Pulmonary artery endothelial cell (primary cell): Measurements from ENCODE around the gene FUCA1. TPM values are rescaled to one million over a fixed set of nuclear protein-coding genes. Genes with fewer than 3 reads are reported as not detected.
"Not testable (repeated sequence)": the region's sequence is repeated elsewhere in the genome, so short reads cannot be mapped to it uniquely, and the experiment has no call there.

Experiments
- DNase-seq: peaks from one replicate; pipeline ENCODE4 v3.0.0-alpha.2; 2011; ENCODE audit warnings: low read depth, low spot score
- total RNA-seq: library from RNA; depleted of rRNA; stranded (reverse); fragments of >200 nt; gene quantifications from 2 replicates; pipeline ENCODE4 v1.2.3, GENCODE V29; 2014

Gene FUCA1
- total RNA-seq, 1 donor from 2014 or later, result 11.9 TPM

DNA sequence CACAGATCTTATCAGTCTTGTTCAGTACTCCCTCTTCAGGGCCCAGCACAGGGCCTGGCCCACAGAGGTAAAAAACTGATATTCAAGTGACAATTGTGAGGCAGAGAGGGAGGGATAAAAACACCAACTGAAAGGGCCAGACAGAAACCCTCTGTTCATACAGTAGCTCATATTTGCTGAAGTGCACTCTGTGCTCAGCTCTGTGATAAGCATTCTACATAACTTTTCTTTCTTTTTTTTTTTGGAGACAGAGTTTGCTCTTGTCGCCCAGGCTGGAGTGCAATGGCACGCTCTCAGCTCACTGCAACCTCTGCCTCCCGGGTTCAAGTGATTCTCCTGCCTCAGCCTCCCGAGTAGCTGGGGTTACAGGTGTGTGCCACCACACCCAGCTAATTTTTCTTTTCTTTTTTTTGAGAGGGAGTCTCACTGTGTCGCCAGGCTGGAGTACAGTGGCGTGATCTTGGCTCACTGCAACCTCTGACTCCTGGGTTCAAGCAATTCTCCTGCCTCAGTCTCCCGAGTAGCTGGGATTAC is 65.2 kb downstream of the FUCA1 start:
- not testable (repeated sequence) for DNase-seq

DNA sequence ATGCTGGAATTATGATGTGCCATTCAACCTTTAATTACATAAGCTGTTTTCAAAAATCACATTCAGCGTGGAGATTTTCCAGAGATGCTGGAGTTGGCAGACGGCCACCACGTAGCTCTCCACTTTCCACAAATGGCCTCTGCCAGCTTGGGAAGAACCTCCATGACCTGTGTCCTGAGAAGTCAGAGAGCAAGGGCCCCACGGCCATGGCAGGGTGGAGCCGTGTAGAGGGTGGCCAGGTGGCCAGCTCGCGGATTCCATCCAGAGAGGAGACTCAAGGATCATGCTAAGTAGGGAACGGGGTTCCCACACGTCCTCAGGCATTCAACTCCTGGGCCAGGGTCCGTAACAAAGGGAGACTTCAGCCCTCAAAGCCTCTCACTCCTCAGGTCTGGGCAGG is 66.2 kb downstream of the FUCA1 start:
- no peak for DNase-seq

DNA sequence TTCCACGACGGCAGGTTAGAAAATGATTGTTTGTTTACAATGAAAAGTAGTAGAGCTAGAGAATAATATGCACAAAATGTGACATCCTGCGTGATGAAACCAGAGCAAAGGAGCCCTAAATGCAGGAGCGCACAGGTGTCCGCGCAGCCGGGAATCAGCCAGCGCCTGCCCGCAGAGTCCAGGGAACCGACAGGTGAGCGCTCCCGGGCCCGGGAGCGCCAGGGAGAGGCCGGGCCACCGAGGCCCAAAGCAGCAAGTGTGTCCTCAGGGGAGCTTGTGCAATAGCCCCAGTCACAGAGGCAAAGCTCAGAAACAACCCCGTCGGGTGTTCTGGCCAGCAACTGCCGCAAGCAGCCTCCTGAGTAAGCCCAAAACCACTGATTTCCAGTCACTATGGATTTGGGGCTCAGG is 66.7 kb downstream of the FUCA1 start:
- DNase-seq, result no peak

DNA sequence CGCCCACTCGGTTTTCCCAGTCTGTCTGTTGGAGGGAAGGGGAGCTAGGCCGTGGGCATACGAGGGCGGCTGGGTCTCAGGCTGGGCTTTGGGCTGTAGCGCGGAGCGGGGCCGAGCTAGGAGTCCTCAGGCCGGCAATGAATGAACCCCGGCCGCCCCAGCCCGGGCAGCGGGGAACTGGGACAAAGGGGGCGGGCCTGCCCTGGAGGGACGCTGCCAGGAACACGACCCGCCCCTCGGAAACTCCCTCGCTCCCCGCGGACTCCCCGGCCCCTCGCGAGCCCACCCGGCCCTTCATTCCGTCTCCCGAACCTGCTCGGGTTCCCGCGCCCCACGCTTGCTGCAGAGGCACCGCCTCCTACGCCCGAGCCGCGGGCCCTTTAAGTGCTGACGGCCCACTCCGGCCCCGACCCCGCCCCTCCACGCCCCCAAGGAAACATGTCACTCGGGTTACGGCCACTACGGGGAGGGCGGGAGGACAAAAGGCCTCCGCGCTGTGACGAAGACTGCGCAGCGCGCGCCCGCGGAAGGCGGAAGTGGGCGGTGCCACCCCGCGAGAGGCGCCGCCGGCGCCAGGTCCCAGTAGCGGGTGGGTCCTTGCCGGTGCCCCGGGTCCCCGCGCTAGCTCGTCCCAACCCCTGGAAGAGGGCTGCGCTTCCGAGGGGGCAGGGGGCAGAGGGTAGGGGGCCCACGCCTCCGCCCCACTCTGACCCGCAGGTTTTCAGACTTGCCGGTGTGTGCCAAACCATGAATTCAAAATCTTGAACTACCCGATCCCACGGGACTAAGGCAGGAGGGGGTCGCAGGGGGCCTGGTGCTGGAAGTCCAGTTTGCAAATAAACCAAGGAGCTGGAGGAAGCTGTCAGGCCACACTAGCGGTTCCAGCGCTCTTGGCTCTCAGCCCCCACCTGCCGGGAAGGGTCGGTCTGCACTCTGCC is 67.4 kb downstream of the FUCA1 start, which contains the start of gene GALE:
Gene GALE, minus strand, starts transcription at position 355 of the 938 bp plus-strand sequence. CDS start 1,747 bp downstream, outside the sequence.
- DNase-seq, result peak; percentile 84

DNA sequence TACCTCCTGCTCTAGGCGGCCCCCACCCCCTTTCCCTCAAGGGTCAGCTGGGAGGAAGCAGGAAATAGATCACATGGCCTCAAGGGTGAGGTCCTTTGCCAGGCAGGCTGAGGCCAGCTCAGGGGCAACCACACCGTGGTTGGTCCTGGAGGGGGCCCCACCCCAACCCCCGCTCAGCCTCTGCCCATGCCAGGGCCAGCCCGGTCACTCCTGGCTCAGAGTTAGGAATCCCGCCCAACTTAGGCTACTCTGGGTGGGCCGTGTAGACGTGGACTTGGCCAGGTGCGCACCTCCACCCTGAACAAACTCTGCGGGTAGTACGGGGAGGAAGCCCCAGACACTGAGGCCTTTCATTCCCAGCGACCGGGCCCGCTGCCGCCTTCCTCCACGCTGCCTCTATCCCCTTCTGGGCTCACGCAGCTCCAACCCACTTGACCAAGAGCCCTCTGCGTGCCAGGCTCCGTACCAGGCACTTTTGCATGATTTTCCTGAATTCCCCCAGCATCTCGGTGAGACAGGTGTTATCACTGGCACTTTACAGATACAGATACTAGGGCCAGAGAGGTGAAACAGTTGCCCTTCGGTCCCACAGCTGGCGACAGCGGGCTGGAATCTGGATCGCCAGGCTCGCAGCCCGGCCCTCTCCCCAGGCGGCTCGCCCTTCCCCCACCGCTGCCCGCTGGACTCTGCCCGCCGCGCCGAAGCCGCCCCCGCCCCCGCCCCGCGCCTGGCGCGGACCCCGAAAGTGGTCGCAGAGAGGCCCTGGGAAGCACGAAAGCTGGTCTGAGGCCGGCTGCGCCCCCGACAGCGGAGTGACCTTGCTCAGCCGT is 68.3 kb downstream of the FUCA1 start:
- DNase-seq, result no peak

DNA sequence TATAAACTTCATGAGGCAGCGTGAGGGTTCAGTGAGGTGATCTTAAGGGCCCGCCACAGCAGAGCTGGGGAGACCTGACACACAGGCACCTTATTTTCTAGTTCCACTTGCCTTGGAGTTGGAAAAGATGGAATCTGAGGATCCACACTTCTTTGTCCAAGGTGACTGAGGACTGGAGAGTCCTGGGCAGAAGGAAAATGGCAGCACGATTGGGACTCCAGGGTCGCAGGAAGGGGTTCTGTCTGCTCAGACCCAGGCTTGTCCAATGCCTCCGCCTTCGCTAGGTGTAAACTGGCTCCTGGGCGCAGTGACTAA is 68.9 kb downstream of the FUCA1 start:
- no peak for DNase-seq

DNA sequence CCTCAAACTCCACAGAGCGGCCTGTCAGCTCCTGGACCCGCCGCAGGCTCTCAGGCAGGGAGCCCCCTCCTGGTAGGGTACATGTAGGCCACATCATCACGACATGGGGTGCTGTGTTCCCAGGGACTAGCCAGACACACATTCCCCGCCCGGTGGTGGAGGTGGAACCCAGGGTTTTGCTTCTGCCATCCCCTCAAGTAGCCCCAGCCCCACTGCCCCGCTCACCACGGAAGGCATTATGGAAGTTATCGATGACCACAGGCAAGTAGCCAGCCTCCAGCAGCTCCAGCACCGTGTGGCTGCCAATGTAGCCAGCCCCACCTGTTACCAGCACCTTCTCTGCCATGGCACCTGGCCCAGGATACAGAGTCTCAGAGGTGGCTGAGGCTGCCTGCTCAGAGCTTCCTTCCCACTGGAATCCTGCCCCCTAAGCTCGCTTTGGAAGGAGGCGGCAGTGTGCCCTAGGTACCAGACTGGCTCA is 69.4 kb downstream of the FUCA1 start:
- DNase-seq, result no peak

DNA sequence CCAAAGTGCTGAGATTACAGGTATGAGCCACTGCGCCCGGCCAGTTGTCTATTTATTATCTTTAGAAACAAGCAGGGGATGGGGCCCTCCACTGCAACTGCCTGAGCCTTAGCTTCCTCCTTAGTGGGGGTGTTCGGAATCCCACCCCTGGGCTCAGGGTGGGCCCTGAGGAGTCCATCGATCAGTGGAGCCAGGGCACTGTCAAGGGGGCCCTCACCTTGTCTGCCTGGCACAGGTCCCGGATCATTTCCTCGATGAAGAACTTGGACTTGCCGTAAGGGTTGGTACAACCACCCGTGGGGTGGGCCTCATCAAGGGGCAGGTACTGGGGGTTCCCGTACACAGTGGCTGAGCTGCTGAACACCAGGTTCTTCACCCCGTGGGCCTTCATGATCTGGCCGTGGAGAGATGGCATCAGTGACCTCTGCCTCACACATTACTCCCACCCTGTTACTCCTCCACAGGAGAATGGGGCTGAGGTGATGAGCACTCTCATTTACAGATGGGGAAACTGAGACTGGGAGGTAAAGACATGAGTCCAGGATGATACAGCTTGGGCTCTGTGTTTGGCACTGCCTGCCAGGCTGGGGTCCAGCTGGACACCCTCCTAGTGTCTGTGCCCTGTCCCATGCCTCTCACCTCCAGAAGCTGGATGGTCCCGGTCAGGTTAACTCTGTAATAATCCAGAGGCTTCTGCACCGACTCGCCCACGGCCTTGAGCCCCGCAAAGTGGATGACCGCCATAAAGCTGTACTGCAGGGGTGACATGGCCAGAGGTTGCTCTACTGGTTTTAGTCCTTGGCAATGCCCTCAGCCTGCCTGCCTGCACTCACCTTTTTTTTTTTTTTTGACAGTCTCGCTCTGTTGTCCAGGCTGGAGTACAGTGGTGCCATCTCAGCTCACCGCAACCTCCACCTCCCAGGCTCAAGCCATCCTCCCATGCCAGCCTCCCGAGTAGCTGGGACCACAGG is 70.3 kb downstream of the FUCA1 start:
- DNase-seq, result no peak

DNA sequence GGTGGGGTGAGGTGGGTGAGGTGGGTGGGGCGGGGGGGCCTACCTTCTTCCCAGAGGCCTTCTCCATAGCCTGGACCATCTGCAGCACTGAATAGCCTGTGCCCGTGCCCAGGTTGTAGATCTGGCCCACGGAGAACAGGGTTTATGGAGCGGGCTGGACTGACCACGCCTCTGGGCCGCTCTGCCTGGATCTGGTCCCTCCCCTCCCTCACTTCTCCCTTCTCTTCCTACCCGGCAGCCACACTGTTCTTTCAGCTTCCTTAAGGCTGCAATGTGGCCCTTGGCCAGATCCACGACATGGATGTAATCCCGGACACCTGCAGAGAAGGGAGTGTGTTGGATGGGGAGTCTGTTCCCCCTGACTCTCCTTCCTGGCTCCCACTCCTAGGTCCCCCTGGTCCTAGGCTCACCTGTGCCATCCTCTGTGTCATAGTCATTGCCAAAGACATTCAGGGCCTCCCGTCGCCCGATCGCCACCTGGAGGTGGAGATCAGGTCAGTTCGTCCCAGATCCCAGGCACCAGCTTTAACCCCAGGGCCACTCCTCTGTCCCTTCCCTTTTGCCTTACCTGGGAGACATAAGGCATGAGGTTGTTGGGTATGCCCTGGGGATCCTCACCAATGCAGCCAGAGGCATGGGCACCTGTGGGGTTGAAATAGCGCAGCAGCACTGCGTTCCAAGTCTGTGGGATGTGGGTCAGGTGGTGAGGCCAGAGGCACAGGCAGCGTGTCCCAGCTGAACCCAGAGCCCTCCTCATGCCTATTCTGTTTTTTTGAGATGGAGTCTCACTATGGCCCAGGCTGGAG is 71.4 kb downstream of the FUCA1 start:
- DNase-seq, result no peak

DNA sequence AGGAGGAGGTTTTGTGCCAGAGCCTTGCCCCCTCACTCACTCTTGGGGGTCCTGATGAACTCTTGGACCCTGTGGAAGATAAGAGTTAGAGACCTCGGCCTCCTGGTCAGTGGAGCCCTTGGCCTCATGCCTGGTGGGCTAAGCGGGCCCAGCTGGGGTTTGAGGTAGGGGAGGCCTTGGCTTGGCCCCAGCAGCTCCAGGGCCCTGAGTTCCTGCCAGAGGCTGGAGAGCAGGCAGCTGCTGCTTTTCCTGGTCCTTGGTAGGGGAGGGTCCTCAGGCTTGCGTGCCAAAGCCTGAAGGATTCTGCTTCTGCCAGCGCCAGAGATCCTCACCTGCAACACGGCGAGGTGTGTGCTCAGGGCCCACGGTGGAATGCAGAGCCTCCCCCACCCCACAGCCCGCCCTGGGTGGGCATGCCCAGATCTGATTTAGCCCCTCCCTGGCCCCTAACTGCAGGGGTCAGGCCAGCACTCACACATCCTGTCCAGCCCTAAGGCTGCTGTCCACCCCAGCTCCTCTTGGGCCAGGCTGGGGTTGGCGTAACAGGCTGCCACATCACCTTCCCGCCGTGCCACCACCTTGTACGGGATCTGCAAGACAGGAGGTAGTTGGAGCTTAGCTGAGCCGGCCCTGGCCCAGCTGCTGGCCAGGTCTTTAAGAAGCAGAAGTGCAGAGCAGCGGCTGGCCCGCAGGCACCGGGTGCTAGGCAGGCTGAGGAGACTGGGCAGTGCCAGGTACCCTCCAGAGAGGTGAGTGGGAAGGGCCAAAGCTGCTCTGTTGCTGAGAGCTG is 72.2 kb downstream of the FUCA1 start:
- DNase-seq, result no peak

Other genes starting within 250 kb of the FUCA1 start
- gene RPL11, start 176.5 kb downstream of the FUCA1 start, total RNA-seq, result 1,249 and 1,951 TPM in 2 replicates
- gene ELOA, start 124.8 kb downstream of the FUCA1 start, total RNA-seq, result 22.9 and 27.3 TPM in 2 replicates
- gene PITHD1, start 89.9 kb downstream of the FUCA1 start, total RNA-seq, result 45.6 and 48.2 TPM in 2 replicates
- gene LYPLA2, start 77.1 kb downstream of the FUCA1 start, total RNA-seq, result 97.6 and 110 TPM in 2 replicates
- 47.1 and 59.4 TPM in 2 replicates for gene GALE, start 67.5 kb downstream of the FUCA1 start, total RNA-seq
- 33.8 and 35.7 TPM in 2 replicates for gene HMGCL, start 42.9 kb downstream of the FUCA1 start, total RNA-seq
- gene CNR2, start 45.1 kb upstream of the FUCA1 start, total RNA-seq, result not detected in 2 replicates
- 105 and 149 TPM in 2 replicates for gene PNRC2, start 91.5 kb upstream of the FUCA1 start, total RNA-seq
- 91.4 and 139 TPM in 2 replicates for gene SRSF10, start 112.0 kb upstream of the FUCA1 start, total RNA-seq
- 0.13 and 0.14 TPM in 2 replicates for gene MYOM3, start 243.8 kb upstream of the FUCA1 start, total RNA-seq